DMS79 treated with DMSO at 0.1 percent for 48 hours (cell line): ENCODE data around the gene PKMYT1.
A peak's percentile ranks its signal among the peaks of the same experiment; 100 is the strongest.

ENCODE experiments used
- DNase-seq: peaks from one replicate; lab custom pipeline; 2025; lab: John Stamatoyannopoulos, UW

PKMYT1 gene

GRCh38 chr16:3017794-3018506 lies 37.7 kb upstream of the PKMYT1 start, which contains the start of gene CLDN6:
CLDN6 (minus strand) TSS chr16:3018183; CDS start chr16:3016021, 2,162 bp downstream.
- DNase-seq, result no peak

- no peak for DNase-seq
Measured at GRCh38 chr16:3017344-3017743, 37.1 kb upstream of the PKMYT1 start.

GRCh38 chr16:3015865-3016521 lies 35.7 kb upstream of the PKMYT1 start:
- no peak for DNase-seq

GRCh38 chr16:3014971-3015370 lies 34.7 kb upstream of the PKMYT1 start:
- DNase-seq, result no peak

- DNase-seq, result no peak
Measured at GRCh38 chr16:3013998-3014690, 33.9 kb upstream of the PKMYT1 start.

GRCh38 chr16:3013491-3013951 lies 33.3 kb upstream of the PKMYT1 start:
- no peak for DNase-seq

GRCh38 chr16:3012828-3013420 lies 32.7 kb upstream of the PKMYT1 start, which contains the start of gene CLDN9:
CLDN9 (plus strand) TSS chr16:3012923; CDS start chr16:3013363, 440 bp downstream.
- peak; percentile 70 for DNase-seq

- DNase-seq, result peak; percentile 87
Measured at GRCh38 chr16:3012246-3012645, 32.0 kb upstream of the PKMYT1 start.

- no peak for DNase-seq
Measured at GRCh38 chr16:3010510-3010909, 30.3 kb upstream of the PKMYT1 start.

GRCh38 chr16:3009568-3010390 lies 29.5 kb upstream of the PKMYT1 start:
- DNase-seq, result no peak

GRCh38 chr16:3008690-3009037 lies 28.4 kb upstream of the PKMYT1 start:
- no peak for DNase-seq

GRCh38 chr16:3007957-3008689 lies 27.9 kb upstream of the PKMYT1 start:
- DNase-seq, result no peak

- DNase-seq, result no peak
Measured at GRCh38 chr16:3007059-3007956, 27.1 kb upstream of the PKMYT1 start.

GRCh38 chr16:3004781-3005284 lies 24.6 kb upstream of the PKMYT1 start:
- DNase-seq, result peak; percentile 46

GRCh38 chr16:3004319-3004718 lies 24.1 kb upstream of the PKMYT1 start:
- no peak for DNase-seq

GRCh38 chr16:3003582-3004270 lies 23.5 kb upstream of the PKMYT1 start:
- peak; percentile 96 for DNase-seq

GRCh38 chr16:3001316-3001715 lies 21.1 kb upstream of the PKMYT1 start:
- no peak for DNase-seq

- DNase-seq, result no peak
Measured at GRCh38 chr16:3000540-3000939, 20.3 kb upstream of the PKMYT1 start.

- no peak for DNase-seq
Measured at GRCh38 chr16:2999929-3000328, 19.7 kb upstream of the PKMYT1 start.
